Measurements from ENCODE around the gene PRMT9. TPM values are rescaled to one million over a fixed set of nuclear protein-coding genes. Genes with fewer than 3 reads are reported as not detected.
A peak's percentile ranks its signal among the peaks of the same experiment; 100 is the strongest.

The PRMT9 gene
- total RNA-seq (10 to 100 TPM in 3 of 5 donors, 1 to 10 TPM in 2; 5.8 to 23.9 (median 15.9) TPM), polyA plus RNA-seq (1 to 10 TPM; 2.4 to 3.7 (median 2.4) TPM)
- long read RNA-seq, donor 1, partial matches to known transcripts: 0 of 3 reads
- long read RNA-seq, donor 1, other reads (novel, unspliced or antisense): 0 of 3 reads
- long read RNA-seq, donor 2, partial matches to known transcripts: 0 of 1 reads
- long read RNA-seq, donor 2, other reads (novel, unspliced or antisense): 0 of 1 reads
- long read RNA-seq, donor 3: 0 reads
- long read RNA-seq, donor 4: 0 reads
- long read RNA-seq, donor 5, partial matches to known transcripts: 0 of 3 reads
- long read RNA-seq, donor 5, other reads (novel, unspliced or antisense): 0 of 3 reads
- long read RNA-seq, donor 6, partial matches to known transcripts: 10 of 15 reads
- long read RNA-seq, donor 6, other reads (novel, unspliced or antisense): 0 of 15 reads
- long read RNA-seq, donor 7, partial matches to known transcripts: 0 of 2 reads
- long read RNA-seq, donor 7, other reads (novel, unspliced or antisense): 0 of 2 reads
- long read RNA-seq, donor 8, partial matches to known transcripts: 0 of 1 reads
- long read RNA-seq, donor 8, other reads (novel, unspliced or antisense): 0 of 1 reads
- long read RNA-seq, donor 9, partial matches to known transcripts: 5 of 5 reads
- long read RNA-seq, donor 9, other reads (novel, unspliced or antisense): 0 of 5 reads
- long read RNA-seq, donor 10: 0 reads

DNA sequence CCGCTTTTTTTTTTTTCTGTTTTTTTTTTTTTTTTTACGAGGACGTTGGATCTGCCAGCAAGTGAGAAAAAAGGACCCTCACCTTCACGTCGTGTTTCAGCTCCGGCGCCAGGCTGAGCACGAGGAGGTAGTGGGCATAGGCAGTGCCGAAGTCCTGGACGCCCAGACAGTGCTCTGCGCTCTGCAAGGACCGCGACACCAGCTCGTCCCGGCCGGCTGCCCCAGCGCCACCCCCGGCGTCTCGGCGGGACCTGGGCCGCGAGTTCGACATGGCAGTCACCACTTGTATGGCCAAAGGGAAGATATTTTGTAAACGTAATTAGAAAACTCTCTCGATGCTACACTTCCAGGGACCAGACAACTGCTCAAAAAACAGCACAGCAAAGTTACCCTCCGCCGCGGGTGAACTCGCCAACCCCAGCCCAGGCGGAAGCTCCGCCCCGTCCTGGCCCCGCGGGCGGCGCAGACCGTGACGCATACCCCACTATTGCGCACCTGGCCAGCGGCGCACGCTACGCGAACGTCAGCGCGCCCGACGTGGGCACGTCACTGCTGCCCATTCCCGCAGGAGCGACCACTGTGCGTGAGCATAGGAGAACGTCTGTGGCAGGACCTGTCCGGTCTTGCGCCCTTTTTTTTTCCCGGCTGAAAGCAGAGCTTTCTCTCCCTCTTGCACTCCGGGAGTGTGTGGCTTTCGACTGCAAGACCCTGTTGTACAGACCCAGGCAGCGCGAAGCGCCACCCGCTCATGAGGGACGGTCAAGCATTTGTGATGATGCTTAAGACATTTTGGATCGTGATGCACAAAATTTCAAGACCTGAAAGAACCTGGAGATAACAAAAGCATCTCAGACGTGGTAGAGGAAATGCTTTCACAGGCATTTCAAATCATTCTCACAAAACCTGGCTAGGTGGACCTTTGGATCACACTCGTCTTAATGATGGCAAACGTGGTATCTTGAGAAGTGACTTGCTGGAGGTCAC, at the start of gene PRMT9:
Gene PRMT9 (minus strand): TSS at position 447 of the 984 bp plus-strand sequence. CDS start 176 bp downstream, at position 271.
- WGBS, 5 donors: 0 to 1% (median 0%) methylated on average over 49 to 69 of the region's 69 CpGs
- H3K36me3 ChIP-seq: peaks cover 0 to 11% (median 9%) of the 10 kb centered on the region in 4 donors
- TF ChIP-seq, protein P1, sequence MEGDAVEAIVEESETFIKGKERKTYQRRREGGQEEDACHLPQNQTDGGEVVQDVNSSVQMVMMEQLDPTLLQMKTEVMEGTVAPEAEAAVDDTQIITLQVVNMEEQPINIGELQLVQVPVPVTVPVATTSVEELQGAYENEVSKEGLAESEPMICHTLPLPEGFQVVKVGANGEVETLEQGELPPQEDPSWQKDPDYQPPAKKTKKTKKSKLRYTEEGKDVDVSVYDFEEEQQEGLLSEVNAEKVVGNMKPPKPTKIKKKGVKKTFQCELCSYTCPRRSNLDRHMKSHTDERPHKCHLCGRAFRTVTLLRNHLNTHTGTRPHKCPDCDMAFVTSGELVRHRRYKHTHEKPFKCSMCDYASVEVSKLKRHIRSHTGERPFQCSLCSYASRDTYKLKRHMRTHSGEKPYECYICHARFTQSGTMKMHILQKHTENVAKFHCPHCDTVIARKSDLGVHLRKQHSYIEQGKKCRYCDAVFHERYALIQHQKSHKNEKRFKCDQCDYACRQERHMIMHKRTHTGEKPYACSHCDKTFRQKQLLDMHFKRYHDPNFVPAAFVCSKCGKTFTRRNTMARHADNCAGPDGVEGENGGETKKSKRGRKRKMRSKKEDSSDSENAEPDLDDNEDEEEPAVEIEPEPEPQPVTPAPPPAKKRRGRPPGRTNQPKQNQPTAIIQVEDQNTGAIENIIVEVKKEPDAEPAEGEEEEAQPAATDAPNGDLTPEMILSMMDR (IDR thresholded peaks at IDR 0.05): peak in 2 of 7 experiments; percentile 6 to 9
- TF ChIP-seq POLR2AphosphoS5 (IDR thresholded peaks at IDR 0.05): peak; percentile 97 to 99 (median 99)
- peak; percentile 87 for TF ChIP-seq EP300 (IDR thresholded peaks at IDR 0.05)
- TF ChIP-seq POLR2A (IDR thresholded peaks at IDR 0.05): peak in 2 of 4 donors; percentile 58 to 80
- intact Hi-C loops (cut with DNase I; ENCODE audit: low total_unique reads): no loop called here
- H3K27me3 ChIP-seq: no peaks in the 10 kb centered on the region
- no peaks in the 10 kb centered on the region for H3K9me3 ChIP-seq
- DNase-seq: peak; percentile 92 to 98
- peak within 1 kb of the TSS; percentile 56 to 87 (median 72) for H3K4me3 ChIP-seq
- peaks cover 8 to 37% (median 27%) of the 10 kb centered on the region in 4 donors for H3K4me1 ChIP-seq
- H3K27ac ChIP-seq: peak within 1 kb of the TSS; percentile 88 to 95 (median 91)

DNA sequence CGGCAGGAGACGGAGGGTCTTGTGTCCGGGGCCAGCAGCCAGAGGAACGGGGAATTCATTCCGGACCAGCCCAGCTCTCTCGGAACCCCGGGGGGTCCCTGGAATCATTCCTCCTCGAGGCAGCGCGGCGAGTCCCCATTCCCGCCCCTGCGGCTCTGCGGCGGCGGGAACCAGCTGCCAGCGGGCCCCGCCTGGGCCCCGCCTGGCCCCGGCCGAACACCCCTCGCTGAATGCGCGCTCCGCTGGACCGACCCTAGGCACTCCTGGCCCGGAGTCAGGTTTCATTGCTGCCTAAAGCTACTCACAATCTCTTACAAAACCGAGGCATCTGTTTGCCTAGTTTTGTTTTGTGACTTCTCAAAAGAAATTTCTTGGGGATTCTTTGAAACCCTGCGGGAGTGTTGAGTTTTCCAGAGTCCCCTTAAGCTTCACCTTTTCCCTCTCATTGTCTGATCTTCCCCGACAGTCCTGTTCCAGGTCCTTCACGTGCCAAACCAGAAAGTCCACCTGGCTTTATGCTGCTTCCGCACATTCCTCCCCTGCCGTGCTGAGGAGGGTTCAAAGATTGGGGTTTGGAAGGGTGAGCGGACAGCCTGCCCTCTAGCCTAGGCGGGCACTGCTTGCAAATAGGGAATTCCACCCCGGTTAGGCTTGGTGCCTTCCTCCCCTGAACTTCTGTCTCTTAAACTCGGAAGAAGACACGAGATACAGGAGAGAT, 48.7 kb upstream of the PRMT9 start:
- peak overlapping the region; percentile 71 to 91 (median 82) for H3K4me3 ChIP-seq
- no peak for TF ChIP-seq POLR2A (IDR thresholded peaks at IDR 0.05)
- TF ChIP-seq, protein P1 (IDR thresholded peaks at IDR 0.05): no peak
- TF ChIP-seq POLR2AphosphoS5 (IDR thresholded peaks at IDR 0.05): no peak
- TF ChIP-seq EP300 (IDR thresholded peaks at IDR 0.05): no peak
- H3K27me3 ChIP-seq: no peaks in the 10 kb centered on the region
- no peaks in the 10 kb centered on the region for H3K9me3 ChIP-seq
- no peaks in the 10 kb centered on the region for H3K36me3 ChIP-seq
- peak in 1 of 2 donors; percentile 84 for DNase-seq
- peaks cover 27 to 59% (median 45%) of the 10 kb centered on the region in 4 donors for H3K4me1 ChIP-seq
- intact Hi-C loops (cut with DNase I; ENCODE audit: low total_unique reads): no loop called here
- 0 to 1% (median 1%) methylated on average over 20 to 38 of the region's 38 CpGs for WGBS, 5 donors
- peak overlapping the region; percentile 92 to 96 (median 92) for H3K27ac ChIP-seq

DNA sequence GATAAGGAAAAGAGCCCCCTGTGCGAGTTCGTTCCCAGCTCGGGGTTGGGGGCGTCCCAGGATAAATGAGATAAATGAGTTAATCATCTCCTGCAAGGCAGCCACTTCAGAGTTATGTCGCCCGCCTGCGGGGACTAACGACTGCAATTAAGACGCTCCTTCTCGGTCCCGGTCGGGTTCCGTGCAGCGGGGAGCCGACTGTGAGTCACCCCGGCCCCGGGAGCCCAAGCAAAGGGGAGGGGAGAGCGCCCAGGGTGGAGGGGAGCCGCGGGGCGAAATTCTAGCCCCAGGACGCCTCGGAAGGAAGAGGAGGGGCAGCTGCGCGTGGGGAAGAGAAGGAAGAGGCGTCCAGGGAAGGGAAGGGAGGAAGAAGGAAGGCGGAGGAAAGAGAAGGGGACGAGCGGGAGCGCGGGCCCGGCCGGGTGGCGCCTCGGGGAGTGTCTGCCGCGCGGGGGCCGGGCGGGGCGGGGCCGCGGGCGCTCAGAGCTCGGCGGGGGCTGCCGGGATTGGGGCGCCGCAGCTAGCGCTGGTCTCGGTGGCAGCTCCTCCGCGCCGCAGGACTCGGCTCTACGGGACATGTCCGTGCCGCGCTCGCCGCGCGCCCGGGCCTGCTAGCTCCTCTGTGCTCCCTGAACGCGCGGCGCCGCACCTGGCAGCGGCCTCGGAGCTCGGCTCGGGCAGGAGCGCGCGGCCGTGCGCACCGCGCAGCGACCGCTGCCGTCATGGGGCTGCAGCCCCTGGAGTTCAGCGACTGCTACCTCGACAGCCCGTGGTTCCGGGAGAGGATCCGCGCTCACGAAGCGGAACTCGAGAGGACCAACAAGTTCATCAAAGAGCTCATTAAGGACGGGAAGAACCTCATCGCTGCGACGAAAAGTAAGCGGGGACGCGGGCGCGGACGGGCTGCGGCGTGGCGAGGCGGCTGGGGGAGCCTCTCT, 47.9 kb upstream of the PRMT9 start, which contains the start of gene ARHGAP10:
Gene ARHGAP10 (plus strand): TSS at position 509 of the 938 bp plus-strand sequence. CDS start 214 bp downstream, at position 723.
- H3K27me3 ChIP-seq: no peaks in the 10 kb centered on the region
- intact Hi-C loops (cut with DNase I; ENCODE audit: low total_unique reads): no loop called here
- WGBS, 5 donors: 0 to 1% (median 1%) methylated on average over 39 to 105 of the region's 106 CpGs
- peaks cover 27 to 50% (median 41%) of the 10 kb centered on the region in 4 donors for H3K4me1 ChIP-seq
- peak; percentile 73 to 90 for DNase-seq
- no peaks in the 10 kb centered on the region for H3K36me3 ChIP-seq
- peak within 1 kb of the TSS; percentile 71 to 91 (median 82) for H3K4me3 ChIP-seq
- no peaks in the 10 kb centered on the region for H3K9me3 ChIP-seq
- H3K27ac ChIP-seq: peak within 1 kb of the TSS; percentile 92 to 96 (median 92)
- TF ChIP-seq POLR2A (IDR thresholded peaks at IDR 0.05) (no peak), POLR2AphosphoS5 (IDR thresholded peaks at IDR 0.05) (peak in 1 of 3 donors; percentile 26)
